Measurements from ENCODE around the gene CLCN2.

Gene CLCN2

DNA sequence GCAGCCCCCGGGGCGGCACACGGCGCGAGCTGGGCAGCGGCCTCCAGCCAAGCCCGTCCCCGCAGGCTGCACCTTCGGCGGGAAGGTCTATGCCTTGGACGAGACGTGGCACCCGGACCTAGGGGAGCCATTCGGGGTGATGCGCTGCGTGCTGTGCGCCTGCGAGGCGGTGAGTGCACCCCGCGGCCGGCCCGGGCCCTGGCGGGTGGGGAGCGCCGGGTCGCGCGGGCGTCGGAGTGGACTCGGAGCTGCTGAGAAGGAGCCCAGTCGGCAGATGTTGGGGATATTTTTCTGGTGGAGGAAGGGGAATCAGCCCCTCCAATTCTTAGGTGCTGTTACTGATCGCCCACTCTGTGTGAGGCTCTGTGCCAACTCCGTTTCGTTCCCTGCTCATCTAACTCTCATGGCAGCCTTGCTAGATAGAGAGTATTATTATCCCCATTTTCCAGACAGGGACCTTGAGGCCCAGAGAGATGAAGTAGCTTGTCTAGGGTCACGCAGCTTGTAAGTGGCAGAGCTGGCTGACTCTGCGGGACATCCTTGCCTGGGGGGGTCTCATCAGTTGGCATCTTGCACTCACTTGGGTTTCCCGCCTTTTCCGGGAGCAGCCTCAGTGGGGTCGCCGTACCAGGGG is 19.3 kb upstream of the CLCN2 start:
- no peak for DNase-seq (ENCODE audit: low read depth in 2 of 2)

DNA sequence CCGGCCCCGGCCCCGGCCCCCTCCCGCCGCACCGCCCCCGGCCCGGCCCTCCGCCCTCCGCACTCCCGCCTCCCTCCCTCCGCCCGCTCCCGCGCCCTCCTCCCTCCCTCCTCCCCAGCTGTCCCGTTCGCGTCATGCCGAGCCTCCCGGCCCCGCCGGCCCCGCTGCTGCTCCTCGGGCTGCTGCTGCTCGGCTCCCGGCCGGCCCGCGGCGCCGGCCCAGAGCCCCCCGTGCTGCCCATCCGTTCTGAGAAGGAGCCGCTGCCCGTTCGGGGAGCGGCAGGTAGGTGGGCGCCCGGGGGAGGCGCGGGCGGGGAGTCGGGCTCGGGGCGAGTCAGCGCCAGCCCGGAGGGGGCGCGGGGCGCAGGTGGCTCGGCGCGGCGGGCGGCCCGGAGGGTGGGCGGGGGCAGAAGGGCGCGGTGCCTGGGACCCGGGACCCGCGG is 18.8 kb upstream of the CLCN2 start:
- DNase-seq (ENCODE audit: low read depth in 2 of 2): no peak

DNA sequence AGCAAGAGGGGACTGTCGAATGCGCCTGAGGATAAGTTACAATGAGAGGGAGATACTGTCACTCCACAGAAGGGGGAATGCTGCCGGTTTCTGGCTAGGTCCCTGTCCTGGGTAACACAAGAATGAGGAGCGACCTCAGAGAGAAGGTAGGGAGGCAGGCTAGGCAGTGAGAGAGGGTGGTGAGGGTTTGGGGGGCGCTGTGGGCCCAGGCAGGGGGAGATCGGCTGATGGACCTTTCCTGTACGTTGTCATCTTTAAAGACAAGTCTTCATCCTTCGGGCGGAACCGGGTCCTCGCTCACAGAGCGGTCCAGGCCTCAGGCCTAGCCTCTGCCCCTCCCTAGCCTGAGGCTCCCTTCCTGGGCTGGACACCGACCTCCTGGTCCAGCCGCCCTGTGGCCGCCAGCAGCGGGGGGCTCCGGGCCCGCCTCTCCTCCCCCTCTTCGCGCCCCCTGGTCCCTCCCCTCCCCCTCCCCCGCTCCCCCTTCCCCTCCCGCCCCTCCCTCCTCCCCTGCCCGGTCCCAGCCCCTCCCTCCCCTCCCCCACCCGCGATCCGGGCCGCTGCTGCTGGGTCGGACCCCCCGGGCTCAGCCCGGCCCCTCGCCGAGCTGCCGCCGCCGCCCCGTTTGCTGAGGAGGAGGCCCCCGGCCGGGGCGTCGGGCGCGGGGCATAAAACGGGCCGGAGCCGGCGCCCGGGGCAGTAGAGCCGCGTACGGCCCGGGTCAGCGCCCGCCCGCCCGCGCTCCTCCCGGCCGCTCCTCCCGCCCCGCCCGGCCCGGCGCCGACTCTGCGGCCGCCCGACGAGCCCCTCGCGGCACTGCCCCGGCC is 18.2 kb upstream of the CLCN2 start, which contains the start of gene CHRD:
CHRD (plus strand) TSS at position 697 of the 827 bp plus-strand sequence. CDS start 265 bp downstream, outside the sequence.
- DNase-seq (ENCODE audit: low read depth in 2 of 2): no peak

DNA sequence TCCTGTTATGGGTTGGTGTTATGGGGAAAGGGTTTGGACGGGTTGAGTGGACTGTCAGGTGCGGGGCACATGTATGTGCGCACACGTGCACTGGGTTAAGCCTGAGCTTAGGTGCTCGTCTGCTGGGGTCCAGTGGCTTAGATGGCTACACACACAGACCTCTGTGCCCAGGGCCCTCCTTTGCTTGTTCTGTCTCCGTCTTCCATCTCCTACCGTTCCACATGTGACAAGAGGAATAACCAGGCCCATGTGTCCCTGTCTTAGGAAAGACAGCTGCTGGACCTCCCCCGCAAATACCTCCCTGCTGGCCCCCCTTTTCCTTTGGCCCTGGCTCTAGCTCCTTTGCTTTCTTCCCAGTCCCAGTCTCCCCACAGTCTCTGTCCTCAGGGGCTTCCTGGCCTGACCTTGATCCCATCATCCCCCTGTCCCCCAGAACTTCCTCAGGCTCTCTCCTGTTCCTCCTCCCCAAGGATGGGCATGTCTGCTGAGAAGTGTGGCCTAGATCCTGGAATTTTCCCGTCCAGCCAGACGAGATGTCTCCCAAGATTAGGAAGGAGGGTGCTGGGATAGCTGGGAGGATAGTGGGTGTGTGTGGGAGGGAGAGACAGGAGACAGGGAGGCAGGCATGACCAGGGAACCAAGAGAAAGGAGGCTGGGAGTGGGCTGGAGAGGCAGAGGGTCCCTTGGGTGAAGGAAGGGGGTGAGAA is 17.4 kb upstream of the CLCN2 start:
- DNase-seq (ENCODE audit: low read depth in 2 of 2): no peak

DNA sequence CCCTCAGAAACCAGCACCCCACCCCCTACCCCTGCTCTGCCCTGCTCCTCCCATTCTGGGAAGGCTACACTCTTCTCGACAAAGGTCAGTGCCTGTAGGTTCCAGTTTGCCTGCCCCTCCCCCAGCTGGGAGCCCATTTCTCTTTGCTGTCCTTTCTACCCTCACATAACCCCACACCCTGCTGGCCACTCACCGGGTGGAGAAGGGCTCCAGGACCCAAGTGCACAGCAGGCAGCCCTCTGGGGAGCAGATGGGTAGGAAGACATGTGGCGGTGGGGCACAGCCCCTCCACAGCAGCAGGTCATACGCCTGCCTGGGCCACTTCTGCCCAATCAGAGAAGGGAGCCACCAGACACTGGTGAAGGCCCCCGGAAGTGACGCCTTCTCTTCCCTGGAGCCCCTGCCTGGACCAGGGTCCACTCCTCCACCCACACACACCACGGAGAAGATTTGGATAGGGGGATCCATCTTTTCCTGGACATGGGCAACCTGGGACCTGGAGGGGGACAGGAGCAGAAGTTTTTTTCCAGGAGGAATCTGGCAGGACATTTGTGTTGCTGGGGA is 16.6 kb upstream of the CLCN2 start, which contains the start of gene THPO:
THPO (minus strand) TSS at position 326 of the 564 bp plus-strand sequence. CDS start 1,948 bp downstream, outside the sequence.
- DNase-seq (ENCODE audit: low read depth in 2 of 2): no peak

DNA sequence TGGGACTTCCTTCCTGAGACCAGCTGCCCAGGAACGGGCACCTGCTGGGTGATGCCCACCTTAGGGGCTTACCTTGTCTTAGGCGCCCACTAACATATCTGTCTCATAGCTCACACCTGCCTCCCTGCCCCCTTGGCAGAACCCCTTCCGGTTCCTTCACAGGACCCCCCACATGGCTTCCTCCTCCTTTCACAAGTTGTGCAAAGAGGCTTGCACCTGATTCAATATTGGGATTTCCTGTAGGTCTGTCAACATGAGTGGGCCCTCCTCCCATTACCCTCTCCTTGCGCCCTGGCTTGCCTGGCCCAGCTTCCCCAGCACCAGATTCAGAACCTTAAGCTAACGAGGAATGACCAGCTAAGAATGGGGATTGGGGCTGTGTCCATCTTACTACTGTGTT is 16.0 kb upstream of the CLCN2 start:
- no peak for DNase-seq (ENCODE audit: low read depth in 2 of 2)

DNA sequence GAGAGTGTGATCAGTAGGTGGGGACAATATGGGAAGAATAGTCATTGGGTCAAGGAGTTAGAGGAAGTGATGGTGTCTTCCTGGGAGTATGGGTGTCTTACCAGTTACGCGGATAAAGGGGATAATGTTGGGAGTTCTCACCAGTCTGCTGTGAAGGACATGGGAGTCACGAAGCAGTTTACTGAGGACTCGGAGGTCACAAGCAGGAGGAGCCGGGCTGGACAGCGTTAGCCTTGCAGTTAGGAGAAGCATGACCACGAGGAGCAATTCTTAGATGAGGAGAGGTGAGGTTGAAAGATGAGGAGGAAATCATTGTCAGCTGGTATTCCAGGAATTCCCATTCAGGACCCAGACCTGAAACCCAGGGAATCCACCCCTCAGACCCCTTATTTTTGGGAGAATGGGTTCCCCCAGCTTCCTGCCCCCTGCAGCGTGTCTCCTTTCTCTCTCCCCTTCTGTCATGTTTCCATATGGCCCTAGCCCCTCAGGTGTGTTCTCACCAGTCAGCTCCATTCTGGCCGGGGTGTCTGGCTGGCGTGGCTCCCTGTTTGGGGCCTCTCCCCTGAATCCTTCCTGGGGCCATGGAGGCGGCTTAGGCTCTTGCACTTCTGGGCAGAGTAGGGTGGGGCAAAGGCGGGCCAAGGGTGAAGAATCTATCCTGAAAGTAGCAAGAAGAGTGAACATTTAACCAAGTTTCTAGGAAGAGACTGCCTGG is 14.5 kb upstream of the CLCN2 start:
- DNase-seq (ENCODE audit: low read depth in 2 of 2): no peak

DNA sequence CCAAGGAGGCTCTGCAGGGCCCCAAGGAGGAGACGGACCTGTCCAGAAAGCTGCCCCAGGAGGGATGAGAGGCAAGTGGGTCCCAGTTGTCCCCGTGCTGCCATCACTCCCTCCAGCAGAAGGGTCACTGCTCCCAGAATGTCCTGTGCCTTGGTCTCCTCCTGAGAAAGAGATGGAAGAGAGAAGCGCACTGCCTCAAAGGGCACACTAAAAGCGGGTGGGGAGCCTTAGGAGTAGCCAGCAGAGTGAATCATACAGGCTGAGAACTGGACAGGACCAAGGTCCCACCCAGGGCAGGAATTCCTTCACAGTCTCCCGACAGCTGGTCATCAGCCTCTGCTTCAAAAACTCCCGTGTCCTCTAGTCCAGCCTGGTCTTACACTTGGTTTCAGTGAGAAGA is 12.0 kb upstream of the CLCN2 start:
- DNase-seq (ENCODE audit: low read depth in 2 of 2): no peak

DNA sequence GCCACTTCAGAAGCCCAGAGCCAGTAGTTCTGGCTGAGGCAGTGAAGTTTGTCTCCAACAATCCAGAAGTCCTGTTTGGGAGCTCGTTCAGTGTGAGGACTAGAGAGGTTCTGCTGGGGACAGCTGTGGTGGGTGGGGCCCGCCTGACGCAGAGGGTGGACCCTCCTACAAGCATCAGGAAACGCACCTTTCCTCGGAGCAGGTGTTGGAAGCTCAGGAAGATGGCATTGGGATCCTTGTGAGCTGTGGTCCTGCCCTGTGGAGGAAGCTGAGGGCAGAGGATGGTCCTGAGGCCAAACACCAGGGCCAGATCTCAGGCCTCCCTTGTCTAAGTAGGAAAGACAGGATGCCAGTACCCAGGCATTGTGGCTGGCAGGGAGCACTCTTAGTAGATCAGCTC is 11.5 kb upstream of the CLCN2 start:
- DNase-seq (ENCODE audit: low read depth in 2 of 2): no peak

DNA sequence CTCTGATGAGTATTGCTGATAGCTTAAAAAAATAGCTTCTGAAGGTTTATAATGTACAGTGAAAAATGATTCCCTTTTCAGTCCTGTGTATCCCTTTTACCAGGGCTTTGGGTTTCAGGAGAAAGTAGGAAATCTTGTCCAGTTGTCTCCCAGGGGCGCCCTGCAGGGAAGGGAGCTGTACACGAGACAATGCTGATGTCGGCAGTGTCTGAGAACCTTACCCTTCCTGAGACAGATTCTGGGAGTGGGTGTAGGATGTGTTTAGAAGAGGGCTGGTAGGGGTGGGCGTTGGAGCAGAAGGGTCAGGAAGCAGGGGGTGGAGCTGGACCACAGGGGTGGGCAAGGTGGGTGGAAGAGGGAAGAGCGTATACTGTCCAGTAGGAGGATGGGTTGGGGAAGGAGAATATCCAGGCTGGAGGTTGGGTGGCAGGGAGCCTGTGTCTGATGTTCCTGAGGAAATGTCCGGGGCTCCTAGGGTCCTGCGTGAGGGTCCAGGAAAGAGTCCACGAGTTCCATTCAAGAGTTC is 11.0 kb upstream of the CLCN2 start:
- no peak for DNase-seq (ENCODE audit: low read depth in 2 of 2)

DNA sequence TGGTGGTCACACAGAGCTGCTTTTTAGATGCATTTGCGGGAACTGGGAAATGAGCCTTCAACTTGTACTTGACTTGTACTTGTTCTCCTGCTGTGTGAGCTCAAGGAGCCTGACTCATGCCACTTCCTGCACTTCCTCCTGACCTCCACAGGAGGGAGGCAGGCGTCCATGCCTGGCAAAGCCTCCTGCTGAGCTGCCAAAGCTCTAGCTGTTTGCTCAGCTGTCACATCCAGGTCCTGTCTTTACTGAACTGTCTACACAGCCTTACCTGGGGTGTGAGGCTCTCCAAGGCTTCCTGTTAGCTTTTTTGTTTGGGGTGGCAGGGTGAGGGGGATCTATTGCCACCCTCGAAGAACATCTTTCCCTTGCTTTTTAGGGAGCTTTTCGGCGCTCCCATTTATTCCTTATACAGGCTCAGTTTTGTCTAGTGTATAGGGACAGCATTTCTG is 10.2 kb upstream of the CLCN2 start:
- peak; percentile 69 to 70 for DNase-seq (ENCODE audit: low read depth in 2 of 2)

DNA sequence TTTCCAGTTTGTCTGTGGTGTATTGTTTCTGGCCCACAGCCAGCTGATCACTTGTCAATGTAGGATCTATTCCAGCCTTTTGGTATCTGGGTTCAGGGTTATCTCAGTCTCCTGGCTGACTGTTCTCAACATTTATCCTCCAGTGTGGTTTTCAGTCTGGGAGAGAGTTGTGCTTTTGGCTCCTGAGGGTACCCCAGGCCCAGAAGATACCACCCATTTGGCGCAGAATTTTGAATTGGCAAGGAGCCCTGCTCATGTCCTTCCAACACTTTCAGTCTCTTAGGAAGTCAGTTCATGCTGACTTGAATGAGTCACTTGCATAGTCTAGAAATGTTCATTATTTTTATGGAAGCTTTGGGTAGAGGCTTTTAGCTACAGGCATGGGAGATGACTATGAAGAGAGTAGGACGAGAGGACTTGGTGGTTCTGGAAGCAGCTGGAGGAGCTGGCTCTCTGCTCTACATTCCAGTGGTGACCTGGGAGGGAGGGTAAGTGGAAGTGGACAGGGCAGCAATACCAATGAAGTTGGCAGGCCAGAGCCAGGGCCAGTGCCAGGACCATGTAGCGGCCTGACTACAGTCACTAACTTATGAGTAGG is 7.3 kb upstream of the CLCN2 start:
- no peak for DNase-seq (ENCODE audit: low read depth in 2 of 2)

DNA sequence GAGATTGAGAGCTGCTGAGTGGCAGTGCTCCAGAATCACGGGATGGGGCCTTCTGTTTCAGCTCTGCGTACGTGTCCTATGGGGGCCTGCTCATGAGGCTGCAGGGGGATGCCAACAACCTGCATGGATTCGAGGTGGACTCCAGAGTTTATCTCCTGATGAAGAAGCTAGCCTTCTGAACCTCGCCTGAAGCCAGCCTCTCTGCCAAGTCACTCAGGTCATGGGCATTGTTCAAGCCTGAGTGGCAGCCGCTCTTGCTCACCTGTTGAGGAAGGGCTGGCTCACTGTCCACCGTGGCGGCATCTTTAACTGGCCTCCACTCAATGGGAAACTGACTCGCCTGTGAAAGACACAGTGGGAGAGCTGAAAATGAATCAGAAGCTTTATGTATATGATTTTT is 6.7 kb upstream of the CLCN2 start:
- DNase-seq (ENCODE audit: low read depth in 2 of 2): no peak

DNA sequence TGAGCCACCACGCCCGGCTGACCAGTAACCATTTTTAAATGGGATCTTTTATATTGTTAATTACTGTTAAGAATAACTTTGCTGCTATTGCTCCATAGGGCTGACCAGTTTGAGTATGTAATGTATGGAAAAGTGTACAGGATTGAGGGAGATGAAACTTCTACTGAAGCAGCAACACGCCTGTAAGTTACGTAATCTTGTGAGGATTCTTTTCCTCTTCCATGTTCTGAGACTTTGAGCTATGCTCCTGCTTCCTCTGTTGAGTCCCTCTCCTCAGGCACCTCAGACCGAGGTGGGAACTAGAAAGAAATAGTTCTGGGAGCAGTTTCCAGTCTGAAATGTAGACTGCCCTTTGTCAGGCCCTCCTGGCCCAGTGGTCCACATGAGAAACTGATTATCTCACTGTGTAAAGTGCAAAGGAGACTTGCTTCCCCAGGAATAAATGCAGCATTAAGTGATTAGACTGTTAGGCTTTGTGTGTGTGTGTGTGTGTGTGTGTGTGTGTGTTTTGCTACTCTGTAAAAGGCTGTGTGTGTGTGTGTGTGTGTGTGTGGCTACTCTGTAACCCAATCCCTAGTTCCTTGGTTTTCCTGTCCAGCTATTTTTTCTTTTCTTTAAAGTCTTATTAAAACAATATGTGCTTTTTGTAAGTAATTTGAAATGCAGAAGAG is 5.3 kb upstream of the CLCN2 start:
- DNase-seq (ENCODE audit: low read depth in 2 of 2): peak; percentile 55 to 60

DNA sequence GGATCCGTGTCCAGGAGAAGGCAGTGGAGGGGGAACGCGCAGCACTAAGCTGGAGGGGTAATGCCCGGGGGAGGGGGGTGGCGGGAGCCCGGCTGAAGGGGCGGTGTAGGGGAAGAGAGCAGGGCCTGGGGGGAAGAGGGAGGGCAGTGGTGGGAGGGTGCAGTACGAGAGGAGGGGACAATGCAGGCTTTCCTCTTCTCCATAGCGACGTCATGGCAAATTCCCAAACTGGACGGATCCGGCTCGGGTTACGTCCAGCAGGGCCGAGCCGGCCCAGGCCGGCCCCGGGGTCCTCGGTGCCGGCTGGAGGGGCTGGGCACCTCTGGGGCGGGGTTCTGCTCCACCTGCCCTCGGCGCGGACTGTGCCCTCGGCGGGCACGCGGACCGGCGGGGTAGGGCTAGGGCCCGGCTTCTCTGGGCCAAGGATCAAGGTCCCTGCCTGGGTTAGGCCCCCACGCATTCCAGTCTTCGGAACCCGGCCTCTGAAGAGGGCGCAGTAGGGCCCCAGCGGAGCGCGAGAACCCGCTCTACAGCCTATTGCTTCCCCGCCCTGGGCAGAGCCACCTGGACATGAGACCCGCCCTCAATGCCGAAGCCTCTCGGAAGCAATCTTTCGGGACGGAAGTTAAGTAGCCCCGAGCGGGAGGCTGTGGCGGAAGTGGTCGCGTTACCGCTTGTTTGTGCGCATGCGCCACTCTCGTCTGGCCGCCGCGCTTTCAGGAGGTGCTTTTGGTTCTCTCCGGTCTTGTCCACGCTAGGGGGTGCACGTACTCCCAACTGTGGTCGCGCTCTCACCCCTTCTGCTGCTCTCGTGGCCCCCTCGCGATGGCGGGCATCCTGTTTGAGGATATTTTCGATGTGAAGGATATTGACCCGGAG is 1.5 kb upstream of the CLCN2 start:
- DNase-seq (ENCODE audit: low read depth in 2 of 2): peak; percentile 93 to 94

DNA sequence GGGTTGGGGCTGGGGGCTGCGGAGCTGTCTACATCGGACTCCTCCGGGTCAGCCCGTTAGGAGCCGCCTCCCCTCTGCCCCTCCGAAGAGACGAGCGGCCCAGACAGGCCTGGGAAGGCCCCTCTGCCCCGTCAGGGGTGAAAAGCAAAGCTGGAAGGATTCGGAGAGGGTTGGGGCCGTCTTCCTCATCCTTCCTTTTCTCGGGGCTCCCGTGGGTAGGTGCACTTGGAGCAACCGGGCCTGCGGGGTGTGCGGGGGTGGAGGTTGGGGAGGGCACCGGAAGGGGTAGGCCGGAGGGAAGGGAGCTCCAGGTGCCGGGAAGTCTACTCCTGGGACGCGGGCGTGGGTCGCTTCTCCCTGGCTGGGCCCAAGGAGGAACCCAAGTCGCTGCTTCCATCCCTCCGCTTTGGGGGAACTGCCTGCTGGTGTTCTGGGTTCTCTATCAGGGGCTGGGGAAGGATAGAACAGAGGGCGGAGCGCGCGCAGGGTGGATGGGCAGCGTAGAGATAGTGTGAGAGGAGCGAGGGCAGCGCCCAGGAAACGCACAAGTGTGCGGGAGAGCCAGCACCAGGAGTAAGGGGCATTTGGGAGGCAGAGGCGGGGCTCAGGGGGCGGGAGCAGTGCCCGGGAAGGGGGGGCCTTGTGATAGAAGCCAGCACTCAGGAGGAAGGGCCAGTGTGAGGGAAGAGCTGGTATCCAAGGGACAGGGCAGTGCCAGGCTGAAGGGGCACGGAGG is 695 bp upstream of the CLCN2 start:
- DNase-seq (ENCODE audit: low read depth in 2 of 2): no peak

DNA sequence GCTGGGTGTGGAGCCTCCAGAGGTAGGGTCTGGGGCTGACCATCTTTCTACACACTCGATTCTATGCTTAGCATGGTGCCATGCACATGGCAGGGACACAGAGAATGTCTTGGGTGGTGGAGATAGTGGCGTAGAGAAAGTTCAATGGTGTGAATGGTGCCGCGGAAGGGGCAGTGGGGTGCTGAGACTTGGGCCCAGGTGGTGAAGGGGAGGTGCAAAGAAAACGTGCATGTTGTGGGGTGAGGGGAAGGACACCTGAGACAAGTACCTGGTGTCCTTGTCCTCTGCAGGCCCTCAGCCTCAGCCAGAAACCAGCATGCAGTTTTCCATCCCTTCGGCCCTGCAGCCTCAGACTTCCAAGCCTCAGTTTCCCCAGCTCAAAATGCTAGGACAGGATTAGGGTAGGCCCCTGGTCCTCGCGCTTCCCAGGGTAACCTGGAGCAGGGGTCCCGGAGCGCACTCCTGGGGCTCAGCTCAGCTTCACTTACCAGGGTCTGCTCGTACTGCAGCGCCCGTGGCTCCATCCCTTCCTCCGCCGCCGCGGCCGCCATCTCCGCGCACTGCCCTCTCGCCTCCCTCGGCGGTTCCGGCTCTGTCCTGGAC is 375 bp downstream of the CLCN2 start:
- DNase-seq (ENCODE audit: low read depth in 2 of 2): no peak

Data from fibroblast of skin of left quadriceps (primary cell).